ENCODE measurements around the gene ANKRD50. TPM values are rescaled to one million over a fixed set of nuclear protein-coding genes. Genes with fewer than 3 reads are reported as not detected.

Gene ANKRD50
- total RNA-seq, 2 donors from 2014 or later: 21.1 to 23.9 TPM

DNA sequence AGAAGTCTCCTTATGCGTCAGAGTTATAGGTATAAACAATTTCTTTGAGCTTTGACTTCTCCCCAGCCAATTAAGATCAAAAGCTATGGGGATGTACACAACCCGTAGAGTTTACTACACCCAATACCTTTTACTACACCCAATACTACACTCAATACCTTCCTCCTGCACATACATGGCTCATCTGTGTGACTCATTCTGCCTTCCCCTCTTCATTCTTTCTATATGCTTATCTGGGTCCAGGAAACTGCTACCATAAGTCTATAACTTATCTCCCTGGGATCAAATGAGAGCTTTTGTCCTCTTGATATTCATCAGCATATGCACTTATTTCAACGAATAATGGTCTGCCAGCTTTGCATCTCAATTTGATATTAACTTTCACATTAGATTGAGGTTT lies 28.2 kb downstream of the ANKRD50 start:
- TF ChIP-seq, protein P1, sequence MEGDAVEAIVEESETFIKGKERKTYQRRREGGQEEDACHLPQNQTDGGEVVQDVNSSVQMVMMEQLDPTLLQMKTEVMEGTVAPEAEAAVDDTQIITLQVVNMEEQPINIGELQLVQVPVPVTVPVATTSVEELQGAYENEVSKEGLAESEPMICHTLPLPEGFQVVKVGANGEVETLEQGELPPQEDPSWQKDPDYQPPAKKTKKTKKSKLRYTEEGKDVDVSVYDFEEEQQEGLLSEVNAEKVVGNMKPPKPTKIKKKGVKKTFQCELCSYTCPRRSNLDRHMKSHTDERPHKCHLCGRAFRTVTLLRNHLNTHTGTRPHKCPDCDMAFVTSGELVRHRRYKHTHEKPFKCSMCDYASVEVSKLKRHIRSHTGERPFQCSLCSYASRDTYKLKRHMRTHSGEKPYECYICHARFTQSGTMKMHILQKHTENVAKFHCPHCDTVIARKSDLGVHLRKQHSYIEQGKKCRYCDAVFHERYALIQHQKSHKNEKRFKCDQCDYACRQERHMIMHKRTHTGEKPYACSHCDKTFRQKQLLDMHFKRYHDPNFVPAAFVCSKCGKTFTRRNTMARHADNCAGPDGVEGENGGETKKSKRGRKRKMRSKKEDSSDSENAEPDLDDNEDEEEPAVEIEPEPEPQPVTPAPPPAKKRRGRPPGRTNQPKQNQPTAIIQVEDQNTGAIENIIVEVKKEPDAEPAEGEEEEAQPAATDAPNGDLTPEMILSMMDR (IDR thresholded peaks at IDR 0.05): no peak
- ATAC-seq (ENCODE audit: insufficient number of reproducible peaks, low FRiP score, low read depth): no peak
- no peak overlapping the region for H3K27ac ChIP-seq

DNA sequence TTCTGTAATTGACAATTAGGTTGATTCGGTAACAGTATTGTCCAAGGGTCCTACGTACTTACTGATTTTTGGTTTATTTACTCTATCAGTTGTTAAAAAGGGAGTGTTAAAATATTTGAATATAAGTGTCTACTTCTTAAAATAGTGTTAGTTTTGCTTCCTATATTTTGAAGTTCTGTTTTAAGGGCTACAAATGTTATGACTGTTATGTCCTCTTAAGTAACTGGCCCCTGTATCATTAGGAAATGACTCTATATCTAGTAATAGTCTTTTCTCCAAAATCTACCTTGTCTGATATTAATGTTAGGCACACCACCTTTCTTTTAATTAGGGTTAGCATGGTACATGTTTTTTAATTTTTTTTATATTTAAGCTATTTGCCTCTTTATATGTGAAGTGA lies 30.1 kb downstream of the ANKRD50 start:
- H3K4me3 ChIP-seq: no peak overlapping the region
- no peaks in the 10 kb centered on the region for H3K9me3 ChIP-seq
- H3K27ac ChIP-seq: no peak overlapping the region
- no peaks in the 10 kb centered on the region for H3K36me3 ChIP-seq
- no peaks in the 10 kb centered on the region for H3K4me1 ChIP-seq (ENCODE audit: control insufficient read depth in 1 of 2, low read depth in 2 of 2)
- TF ChIP-seq, protein P1 (IDR thresholded peaks at IDR 0.05): no peak
- no peak for DNase-seq (ENCODE audit: low spot score)
- ATAC-seq (ENCODE audit: insufficient number of reproducible peaks, low FRiP score, low read depth): no peak
- H3K27me3 ChIP-seq (replicated peaks; ENCODE audit: insufficient read depth): no peaks in the 10 kb centered on the region

More for the DNA sequence above, 28.2 kb downstream of the ANKRD50 start:
- no peaks in the 10 kb centered on the region for H3K4me1 ChIP-seq (ENCODE audit: control insufficient read depth in 1 of 2, low read depth in 2 of 2)
- H3K4me3 ChIP-seq: no peak overlapping the region
- H3K9me3 ChIP-seq: no peaks in the 10 kb centered on the region
- no peak for DNase-seq (ENCODE audit: low spot score)
- no peaks in the 10 kb centered on the region for H3K36me3 ChIP-seq
- H3K27me3 ChIP-seq (replicated peaks; ENCODE audit: insufficient read depth): no peaks in the 10 kb centered on the region

DNA sequence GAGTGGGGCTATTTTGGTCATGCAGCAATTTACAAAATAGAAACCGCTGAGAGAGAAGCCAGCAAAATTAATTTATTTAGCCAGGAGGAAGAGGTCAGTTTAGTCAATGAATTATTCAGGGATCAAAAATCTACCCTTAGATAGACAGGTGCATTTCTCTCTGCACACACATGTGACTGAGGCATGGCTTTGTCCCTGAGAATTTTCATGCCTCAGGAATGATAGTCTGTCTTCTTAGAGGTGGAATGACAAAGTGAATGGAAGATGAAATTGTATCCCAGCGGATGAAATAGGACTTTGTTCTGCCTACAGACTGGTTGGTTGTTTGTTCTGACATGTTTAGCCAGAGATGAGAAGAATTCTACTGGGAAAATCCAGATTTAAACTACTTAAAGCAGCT lies 46.0 kb downstream of the ANKRD50 start:
- no peak overlapping the region for H3K4me3 ChIP-seq

DNA sequence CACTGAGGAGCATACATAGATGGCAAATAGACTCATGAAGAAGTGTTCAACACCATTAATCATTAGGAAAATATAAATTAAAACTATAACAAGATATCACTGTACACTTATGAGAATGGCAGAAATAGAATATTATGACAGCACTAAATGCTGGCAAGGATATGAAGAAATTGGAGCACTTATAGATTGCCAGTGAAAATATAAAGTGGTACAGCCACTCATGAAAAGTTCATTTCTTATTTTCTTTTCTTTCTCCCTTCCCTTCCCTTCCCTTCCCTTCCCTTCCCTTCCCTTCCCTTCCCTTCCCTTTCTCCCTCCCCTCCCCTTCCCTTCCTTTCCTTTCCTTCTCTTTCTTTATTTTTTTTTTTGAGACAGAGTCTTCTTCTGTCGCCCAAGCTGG lies 53.7 kb downstream of the ANKRD50 start:
- H3K27ac ChIP-seq: no peak overlapping the region
- H3K27me3 ChIP-seq (replicated peaks; ENCODE audit: insufficient read depth): no peaks in the 10 kb centered on the region
- H3K36me3 ChIP-seq: peaks cover 3% of the 10 kb centered on the region
- H3K9me3 ChIP-seq: no peaks in the 10 kb centered on the region
- no peak overlapping the region for H3K4me3 ChIP-seq
- TF ChIP-seq, protein P1 (IDR thresholded peaks at IDR 0.05): no peak
- DNase-seq (ENCODE audit: low spot score) (no peak), ATAC-seq (ENCODE audit: insufficient number of reproducible peaks, low FRiP score, low read depth) (no peak)
- H3K4me1 ChIP-seq (ENCODE audit: control insufficient read depth in 1 of 2, low read depth in 2 of 2): no peaks in the 10 kb centered on the region

More for the DNA sequence above, 46.0 kb downstream of the ANKRD50 start:
- Histone ChIP-seq H3K9me3 (no peaks in the 10 kb centered on the region), H3K27me3 (replicated peaks; ENCODE audit: insufficient read depth) (no peaks in the 10 kb centered on the region), H3K27ac (no peak overlapping the region), H3K4me1 (ENCODE audit: control insufficient read depth in 1 of 2, low read depth in 2 of 2) (no peaks in the 10 kb centered on the region), H3K36me3 (peaks cover 13% of the 10 kb centered on the region)
- TF ChIP-seq, protein P1 (IDR thresholded peaks at IDR 0.05): no peak
- ATAC-seq (ENCODE audit: insufficient number of reproducible peaks, low FRiP score, low read depth): no peak
- no peak for DNase-seq (ENCODE audit: low spot score)

DNA sequence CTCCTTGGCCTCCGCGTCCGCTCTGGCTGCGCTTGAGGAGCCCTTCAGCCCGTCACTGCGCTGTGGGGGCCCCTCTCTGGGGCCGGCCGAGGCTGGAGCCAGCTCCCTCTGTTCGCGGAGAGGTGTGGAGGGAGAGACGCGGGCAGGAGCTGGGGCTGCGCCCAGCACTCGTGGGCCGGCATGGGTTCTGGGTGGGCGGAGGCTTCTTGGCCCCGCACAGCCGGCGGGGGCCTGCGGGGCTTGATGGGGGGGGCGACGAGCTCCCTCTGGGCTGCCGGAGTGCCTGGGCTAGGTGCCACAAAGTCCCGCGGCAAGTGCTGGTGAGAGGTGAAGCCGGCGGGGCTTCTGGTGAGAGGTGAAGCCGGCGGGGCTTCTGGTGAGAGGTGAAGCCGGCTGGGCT lies 61.9 kb downstream of the ANKRD50 start:
- Histone ChIP-seq H3K27me3 (replicated peaks; ENCODE audit: insufficient read depth) (no peaks in the 10 kb centered on the region), H3K9me3 (no peaks in the 10 kb centered on the region), H3K36me3 (no peaks in the 10 kb centered on the region), H3K27ac (no peak overlapping the region), H3K4me3 (no peak overlapping the region), H3K4me1 (ENCODE audit: control insufficient read depth in 1 of 2, low read depth in 2 of 2) (no peaks in the 10 kb centered on the region)
- TF ChIP-seq, protein P1 (IDR thresholded peaks at IDR 0.05): no peak
- DNase-seq (ENCODE audit: low spot score): no peak
- ATAC-seq (ENCODE audit: insufficient number of reproducible peaks, low FRiP score, low read depth): no peak
